Colonic mucosa (tissue), 4 donors: ENCODE data around the gene SLIT3. TPM values are rescaled to one million over a fixed set of nuclear protein-coding genes. Genes with fewer than 3 reads are reported as not detected.

Experiments used
- DNase-seq: peaks from one replicate; pipeline ENCODE4 v3.0.0-alpha.2; 2020
- H3K27ac ChIP-seq: fragments of 200-600 bp; one replicate; pipeline ENCODE4 v1.8.0; 2021
- H3K27me3 ChIP-seq: fragments of 200-600 bp; one replicate; pipeline ENCODE4 v1.8.0; 2021
- H3K36me3 ChIP-seq: fragments of 200-600 bp; one replicate; pipeline ENCODE4 v1.8.0; 2021
- H3K4me1 ChIP-seq: fragments of 200-600 bp; one replicate; pipeline ENCODE4 v1.8.0; 2021; ENCODE audit warnings: mild to moderate bottlenecking
- H3K4me3 ChIP-seq: fragments of 200-600 bp; one replicate; pipeline ENCODE4 v1.8.0; 2021
- H3K9ac ChIP-seq, 2 donors: one replicate each; pipeline ENCODE4 v1.7.0; 2013; ENCODE audit warnings: control low read depth in 2 of 2, low read depth in 2 of 2, low read length in 2 of 2
- H3K9me3 ChIP-seq: fragments of 200-600 bp; one replicate; pipeline ENCODE4 v1.8.0; 2021
- intact Hi-C: fragments of 100-400 bp; cut with DNase I; formaldehyde crosslinking; loops from one replicate; pipeline ENCODE4 v1.14.1; 2022
- total RNA-seq, 2 donors: library from RNA; stranded (reverse); fragmentation: NEBNext Ultra II Directional in 1 of 2; extraction: Animal tissue kit (Norgen Biotek cat#: 25700) in 1 of 2; gene quantifications; one replicate each; pipeline ENCODE4 v1.2.1, GENCODE V29; 2021
- TF ChIP-seq, protein P1 (sequence below): fragments of 200-600 bp; IDR thresholded peaks from one replicate; pipeline ENCODE4 v1.8.0; 2022; ENCODE audit warnings: antibody characterized with exemption, mild to moderate bottlenecking
- donor health status: healthy.
- donor health status: DM: no; HTN: no; CAD: no.
- donor health status: DM: no; HTN: no; CAD: no.

The SLIT3 gene
- total RNA-seq, 2 donors from 2014 or later, result 3.4 to 7.6 TPM

DNA sequence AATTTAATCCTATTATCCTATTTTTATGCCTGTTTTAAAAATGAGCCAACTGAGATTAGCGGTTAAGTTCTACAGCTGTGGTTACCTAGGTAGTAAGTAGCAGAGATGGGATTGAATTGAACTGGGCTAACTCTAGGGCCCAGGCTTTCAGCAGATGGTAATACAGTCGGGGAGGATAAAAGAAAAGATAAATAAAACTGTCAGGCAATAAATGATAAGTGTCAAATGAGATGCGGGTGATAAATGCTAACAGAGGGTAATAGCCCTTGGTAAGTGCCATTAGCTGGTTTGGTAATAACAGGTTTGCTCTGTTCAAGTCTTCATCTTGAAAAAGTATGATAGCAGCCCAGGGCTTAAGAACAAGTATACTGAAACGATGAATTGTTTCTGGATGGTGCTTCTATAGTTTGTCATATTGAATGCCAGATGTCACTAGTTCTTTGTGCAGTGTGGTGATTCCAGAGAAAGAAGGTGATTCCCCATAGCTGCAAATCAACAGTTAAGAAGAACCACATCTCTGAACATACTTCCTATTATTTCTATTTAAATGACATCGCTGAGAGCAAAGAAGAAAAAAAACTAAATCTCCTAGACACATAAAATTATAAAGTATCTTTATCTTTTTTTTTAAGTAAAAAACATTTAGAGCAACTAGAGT is 360.9 kb downstream of the SLIT3 start:
- H3K27me3 ChIP-seq, result no peaks in the 10 kb centered on the region
- TF ChIP-seq, protein P1, sequence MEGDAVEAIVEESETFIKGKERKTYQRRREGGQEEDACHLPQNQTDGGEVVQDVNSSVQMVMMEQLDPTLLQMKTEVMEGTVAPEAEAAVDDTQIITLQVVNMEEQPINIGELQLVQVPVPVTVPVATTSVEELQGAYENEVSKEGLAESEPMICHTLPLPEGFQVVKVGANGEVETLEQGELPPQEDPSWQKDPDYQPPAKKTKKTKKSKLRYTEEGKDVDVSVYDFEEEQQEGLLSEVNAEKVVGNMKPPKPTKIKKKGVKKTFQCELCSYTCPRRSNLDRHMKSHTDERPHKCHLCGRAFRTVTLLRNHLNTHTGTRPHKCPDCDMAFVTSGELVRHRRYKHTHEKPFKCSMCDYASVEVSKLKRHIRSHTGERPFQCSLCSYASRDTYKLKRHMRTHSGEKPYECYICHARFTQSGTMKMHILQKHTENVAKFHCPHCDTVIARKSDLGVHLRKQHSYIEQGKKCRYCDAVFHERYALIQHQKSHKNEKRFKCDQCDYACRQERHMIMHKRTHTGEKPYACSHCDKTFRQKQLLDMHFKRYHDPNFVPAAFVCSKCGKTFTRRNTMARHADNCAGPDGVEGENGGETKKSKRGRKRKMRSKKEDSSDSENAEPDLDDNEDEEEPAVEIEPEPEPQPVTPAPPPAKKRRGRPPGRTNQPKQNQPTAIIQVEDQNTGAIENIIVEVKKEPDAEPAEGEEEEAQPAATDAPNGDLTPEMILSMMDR, result no peak
- H3K9me3 ChIP-seq, result no peaks in the 10 kb centered on the region
- H3K27ac ChIP-seq, result no peak overlapping the region
- H3K4me3 ChIP-seq, result no peak overlapping the region
- intact Hi-C loops, result no loop called here
- H3K4me1 ChIP-seq, result no peaks in the 10 kb centered on the region
- no peak for DNase-seq
- no peak overlapping the region for H3K9ac ChIP-seq
- H3K36me3 ChIP-seq, result no peaks in the 10 kb centered on the region

DNA sequence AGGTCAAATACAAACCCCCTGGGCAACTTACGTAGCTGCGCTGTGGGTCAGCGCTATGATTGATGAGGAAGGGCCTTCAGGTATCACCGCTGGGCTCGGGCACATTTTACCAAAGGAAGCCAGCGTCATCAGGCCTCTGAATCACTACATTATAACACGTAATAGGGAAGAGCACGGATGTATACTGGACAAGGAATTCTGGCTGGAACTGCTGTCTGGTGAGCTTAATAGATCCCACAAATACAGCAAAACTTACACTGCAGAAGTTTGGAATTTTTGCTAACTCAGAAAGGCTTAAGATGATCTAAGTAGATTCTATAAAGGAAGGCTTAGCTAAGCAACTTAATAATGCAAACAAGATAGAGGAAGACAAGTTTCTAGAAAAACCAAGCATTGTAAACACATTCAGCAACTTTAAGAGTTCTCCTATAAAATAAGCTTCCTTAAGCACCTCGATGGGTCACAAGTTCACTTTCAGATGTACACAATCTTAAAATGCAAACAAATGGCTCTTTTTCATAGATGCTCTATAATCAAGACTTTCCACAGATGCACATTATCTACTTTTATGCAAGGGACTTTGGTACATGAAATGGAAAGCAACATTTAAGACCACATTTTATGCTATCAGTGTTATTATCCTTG is 361.7 kb downstream of the SLIT3 start:
- no peaks in the 10 kb centered on the region for H3K4me1 ChIP-seq
- H3K9me3 ChIP-seq, result no peaks in the 10 kb centered on the region
- no peaks in the 10 kb centered on the region for H3K27me3 ChIP-seq
- H3K27ac ChIP-seq, result no peak overlapping the region
- TF ChIP-seq, protein P1, result no peak
- no peak overlapping the region for H3K4me3 ChIP-seq
- no peak overlapping the region for H3K9ac ChIP-seq
- no peaks in the 10 kb centered on the region for H3K36me3 ChIP-seq
- intact Hi-C loops, result no loop called here
- DNase-seq, result no peak

GRCh38 chr5:168936511-168936910 is 364.4 kb downstream of the SLIT3 start:
- H3K27me3 ChIP-seq, result no peaks in the 10 kb centered on the region
- TF ChIP-seq, protein P1, result no peak
- H3K36me3 ChIP-seq, result no peaks in the 10 kb centered on the region
- H3K27ac ChIP-seq, result no peak overlapping the region
- no peak overlapping the region for H3K9ac ChIP-seq
- intact Hi-C loops, result no loop called here
- no peaks in the 10 kb centered on the region for H3K4me1 ChIP-seq
- no peak for DNase-seq
- no peaks in the 10 kb centered on the region for H3K9me3 ChIP-seq
- no peak overlapping the region for H3K4me3 ChIP-seq

DNA sequence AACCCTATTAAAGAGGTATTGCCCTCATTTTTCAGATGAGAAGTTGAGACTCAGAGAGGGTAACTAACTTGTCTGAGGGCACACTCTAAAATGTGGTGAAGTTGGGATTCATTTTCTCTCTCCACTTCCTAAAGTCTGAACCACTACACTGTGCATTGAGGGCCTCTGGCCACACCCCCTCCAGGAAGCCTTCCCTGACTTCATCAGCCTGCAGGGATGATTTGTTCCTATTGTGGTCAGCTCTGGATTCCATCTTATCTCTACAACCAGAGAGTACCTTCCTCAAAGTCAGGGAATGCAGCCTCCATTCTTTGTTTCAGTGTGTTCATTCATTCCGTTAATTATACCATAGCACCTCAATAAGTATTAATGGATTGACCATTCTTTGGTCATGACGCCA is 365.8 kb downstream of the SLIT3 start:
- no peaks in the 10 kb centered on the region for H3K36me3 ChIP-seq
- H3K9me3 ChIP-seq, result no peaks in the 10 kb centered on the region
- H3K9ac ChIP-seq, result no peak overlapping the region
- TF ChIP-seq, protein P1, result no peak
- H3K4me1 ChIP-seq, result no peaks in the 10 kb centered on the region
- no peak overlapping the region for H3K4me3 ChIP-seq
- H3K27ac ChIP-seq, result no peak overlapping the region
- DNase-seq, result no peak
- no peaks in the 10 kb centered on the region for H3K27me3 ChIP-seq
- intact Hi-C loops, result no loop called here

DNA sequence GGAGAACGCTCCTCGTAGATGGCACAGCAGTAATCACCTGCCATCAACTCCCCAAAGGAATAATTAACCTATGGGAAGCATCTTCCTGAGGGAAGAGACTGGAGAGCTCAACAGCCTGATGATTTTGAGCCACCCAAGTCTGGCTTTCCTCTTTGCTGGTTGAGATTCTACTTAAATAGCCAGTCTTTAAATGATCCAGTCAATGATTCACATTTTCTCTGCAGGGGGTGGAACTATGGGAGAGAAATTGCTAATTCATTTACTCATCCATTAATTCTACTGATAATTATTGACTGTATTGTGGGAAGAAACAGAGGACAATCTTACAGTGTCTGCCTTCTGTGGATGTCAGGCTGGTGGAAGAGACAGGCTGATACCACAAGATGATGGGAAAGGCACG is 366.8 kb downstream of the SLIT3 start:
- H3K4me1 ChIP-seq, result no peaks in the 10 kb centered on the region
- intact Hi-C loops, result no loop called here
- no peak overlapping the region for H3K9ac ChIP-seq
- no peaks in the 10 kb centered on the region for H3K36me3 ChIP-seq
- TF ChIP-seq, protein P1, result no peak
- H3K4me3 ChIP-seq, result no peak overlapping the region
- H3K27me3 ChIP-seq, result no peaks in the 10 kb centered on the region
- H3K9me3 ChIP-seq, result no peaks in the 10 kb centered on the region
- no peak for DNase-seq
- H3K27ac ChIP-seq, result no peak overlapping the region
